ENCODE results near the gene KCNQ1OT1. TPM values are rescaled to one million over a fixed set of nuclear protein-coding genes. Genes with fewer than 3 reads are reported as not detected.
A peak's percentile ranks its signal among the peaks of the same experiment; 100 is the strongest.

Gene KCNQ1OT1
- total RNA-seq, 1 experiment from 2014 or later: 2.4 TPM

- TF ChIP-seq E2F1 (CRISPR knock-in tag; IDR thresholded peaks at IDR 0.05) (no peak), TCF7 (CRISPR knock-in tag; IDR thresholded peaks at IDR 0.05; ENCODE audit: low read depth) (no peak)
These were observed 12.0 kb downstream of the KCNQ1OT1 start (continued) for GRCh38 chr11:2687782-2688191.

- DNase-seq (ENCODE audit: low spot score) (peak; percentile 5), ATAC-seq (no peak)
- Mint-ChIP-seq H3K27me3 (ENCODE audit: low read depth) (peaks cover 3% of the 10 kb centered on the region; the same call in 1 of the 2 replicates), H3K4me3 (no peak overlapping the region), H3K4me1 (peaks cover 86% of the 10 kb centered on the region), H3K9me3 (no peaks in the 10 kb centered on the region), H3K27ac (no peak overlapping the region), H3K36me3 (no peaks in the 10 kb centered on the region; the same call in 1 of the 2 replicates)
- CTCF ChIA-PET: interaction anchor here (0.8 to 1.4 kb wide), 3 partner anchors 155 to 205 kb away, joined by 3 read pairs; no protein-coding TSS in a partner anchor
- no peak for TF ChIP-seq ESRRA (CRISPR knock-in tag; IDR thresholded peaks at IDR 0.05; ENCODE audit: borderline replicate concordance)
- no peak for TF ChIP-seq NFE2L1 (CRISPR knock-in tag; IDR thresholded peaks at IDR 0.05)
- no peak for TF ChIP-seq SMAD4 (CRISPR knock-in tag; IDR thresholded peaks at IDR 0.05)
- TF ChIP-seq STAT6 (CRISPR knock-in tag; conservative IDR thresholded peaks at IDR 0.05; ENCODE audit: low read depth): no peak
- no peak for TF ChIP-seq FOXP1 (CRISPR knock-in tag; IDR thresholded peaks at IDR 0.05; ENCODE audit: borderline replicate concordance)
- no peak for TF ChIP-seq ATF2 (CRISPR knock-in tag; IDR thresholded peaks at IDR 0.05; ENCODE audit: borderline replicate concordance, low read depth)
- TF ChIP-seq CTCF (IDR thresholded peaks at IDR 0.05): no peak
- TF ChIP-seq E2F4 (CRISPR knock-in tag; IDR thresholded peaks at IDR 0.05; ENCODE audit: borderline replicate concordance, low read depth): no peak
- no peak for TF ChIP-seq GABPB1 (CRISPR knock-in tag; IDR thresholded peaks at IDR 0.05)
- POLR2A ChIA-PET: no interaction called here
These were observed 12.6 kb downstream of the KCNQ1OT1 start for GRCh38 chr11:2687223-2687530.

GRCh38 chr11:2686360-2687222 lies 13.2 kb downstream of the KCNQ1OT1 start:
- Mint-ChIP-seq H3K9me3 (no peaks in the 10 kb centered on the region), H3K4me3 (no peak overlapping the region), H3K4me1 (peaks cover 86% of the 10 kb centered on the region), H3K27ac (no peak overlapping the region), H3K27me3 (ENCODE audit: low read depth) (no peaks in the 10 kb centered on the region), H3K36me3 (no peaks in the 10 kb centered on the region; the same call in 1 of the 2 replicates)
- DNase-seq (ENCODE audit: low spot score) (peak; percentile 6), ATAC-seq (no peak)
- ChIA-PET CTCF (interaction anchor here (0.8 to 1.4 kb wide), 3 partner anchors 32 to 206 kb away, joined by 3 read pairs; no protein-coding TSS in a partner anchor), POLR2A (no interaction called here)
- TF ChIP-seq AR (CRISPR knock-in tag; IDR thresholded peaks at IDR 0.05) (no peak), KAT7 (CRISPR knock-in tag; IDR thresholded peaks at IDR 0.05; ENCODE audit: borderline replicate concordance) (no peak), SP1 (CRISPR knock-in tag; conservative IDR thresholded peaks at IDR 0.05) (no peak), ZNF263 (CRISPR knock-in tag; IDR thresholded peaks at IDR 0.05; ENCODE audit: low read depth) (no peak), NR2C2 (CRISPR knock-in tag; IDR thresholded peaks at IDR 0.05) (no peak), ZBTB43 (CRISPR knock-in tag; IDR thresholded peaks at IDR 0.05) (no peak), PREB (CRISPR knock-in tag; IDR thresholded peaks at IDR 0.05; ENCODE audit: borderline replicate concordance) (no peak)
